Forelimb muscle (tissue), 1 donor: Measurements from ENCODE around the gene NSMCE1. TPM values are rescaled to one million over a fixed set of nuclear protein-coding genes. Genes with fewer than 3 reads are reported as not detected.

Source experiments
- DNase-seq: peaks from one replicate; pipeline ENCODE4 v3.0.0-alpha.2; 2013; ENCODE audit warnings: low read depth
- polyA plus RNA-seq: library from polyadenylated mRNA; unstranded; fragments of 120-200 nt; gene quantifications from one replicate; pipeline ENCODE4 v1.2.1, GENCODE V29; 2013; ENCODE audit not compliant: insufficient read length

Gene NSMCE1
- polyA plus RNA-seq, 1 donor, result 48.9 TPM

DNA sequence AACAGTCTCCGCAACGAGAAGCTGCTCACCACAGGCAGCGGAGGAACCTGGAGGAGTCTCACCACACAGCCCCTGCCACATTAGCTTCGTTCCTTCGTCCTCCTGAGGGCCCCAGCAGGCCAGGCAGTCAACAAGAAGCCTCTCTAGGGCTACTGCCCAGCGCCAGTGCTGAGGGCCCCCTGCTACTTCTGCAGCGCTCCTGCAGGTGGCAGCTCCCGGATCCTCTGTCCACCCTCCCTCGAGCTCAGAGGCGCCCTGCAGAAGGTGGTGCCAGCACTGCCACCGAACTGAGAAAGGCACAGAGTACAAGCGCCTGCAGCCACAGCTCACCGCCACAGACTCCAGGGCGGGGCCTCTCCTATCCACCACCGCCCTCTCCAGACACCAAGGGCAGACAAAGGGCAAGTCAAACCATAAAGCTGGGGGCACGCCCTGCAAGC is 38.0 kb downstream of the NSMCE1 start:
- DNase-seq, result no peak

DNA sequence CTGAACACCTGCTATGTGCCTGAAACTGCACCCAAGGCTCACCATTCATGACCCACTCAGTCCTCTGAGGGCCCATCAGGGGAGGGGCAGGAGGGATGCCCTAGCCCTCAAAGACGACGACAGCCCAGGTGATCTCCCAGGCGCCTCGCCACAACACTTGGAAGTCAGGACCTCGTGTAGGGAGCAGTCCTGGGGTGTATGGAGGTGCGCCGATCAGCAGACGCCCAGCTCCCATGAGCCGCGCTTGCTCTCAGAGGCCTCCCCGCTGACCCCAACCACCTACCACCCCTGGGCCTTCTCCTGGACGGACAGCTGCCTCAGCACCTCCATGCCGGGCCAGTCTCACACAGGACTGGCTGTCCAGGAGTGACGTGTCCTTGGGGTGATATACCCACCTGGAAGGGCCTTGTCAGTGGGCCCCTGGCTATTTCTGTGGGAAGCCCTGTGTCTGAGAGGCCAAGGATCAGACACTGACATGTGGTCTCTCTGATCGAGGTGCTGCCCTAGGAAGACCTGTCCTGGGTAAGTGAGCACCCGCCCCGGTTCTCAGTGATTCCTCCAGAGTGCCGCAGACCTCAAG is 38.6 kb downstream of the NSMCE1 start:
- DNase-seq, result no peak

DNA sequence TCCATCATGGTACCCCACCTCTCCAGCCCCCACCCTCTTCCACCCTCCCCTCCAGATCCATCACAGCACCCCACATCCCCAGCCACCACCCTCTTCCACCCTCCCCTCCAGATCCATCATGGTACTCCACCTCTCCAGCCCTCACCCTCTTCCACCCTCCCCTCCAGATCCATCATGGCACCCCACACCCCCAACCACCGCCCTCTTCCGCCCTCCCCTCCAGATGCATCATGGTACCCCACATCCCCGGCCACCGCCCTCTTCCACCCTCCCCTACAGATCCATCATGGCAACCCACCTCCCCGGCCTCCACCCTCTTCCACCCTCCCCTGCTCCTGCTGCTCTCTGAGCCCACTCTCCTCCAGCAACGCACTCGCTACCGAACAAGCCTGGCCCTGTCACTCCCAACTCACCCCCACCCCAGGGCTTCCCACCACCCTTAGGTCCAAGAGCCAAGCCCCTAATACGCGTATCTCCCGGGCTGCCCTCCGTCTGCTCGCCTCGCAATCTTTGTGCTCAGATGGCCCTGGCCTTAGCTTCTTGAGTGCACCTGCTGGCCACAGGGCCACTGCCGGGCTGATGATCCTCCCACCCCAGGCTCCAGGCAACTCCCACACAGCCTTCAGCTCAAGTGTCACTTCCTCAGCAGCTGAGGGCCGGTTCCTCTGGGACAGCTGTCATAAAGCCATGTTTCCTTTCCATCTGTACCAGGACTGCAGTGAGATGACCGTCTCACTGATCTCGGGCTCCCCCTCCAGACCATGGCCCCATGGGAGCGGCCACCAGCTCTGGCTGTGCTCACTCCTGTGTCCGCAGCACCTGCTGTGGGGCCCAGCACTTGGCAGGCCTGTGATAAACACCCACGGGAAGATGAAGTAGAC is 39.7 kb downstream of the NSMCE1 start:
- DNase-seq, result no peak

DNA sequence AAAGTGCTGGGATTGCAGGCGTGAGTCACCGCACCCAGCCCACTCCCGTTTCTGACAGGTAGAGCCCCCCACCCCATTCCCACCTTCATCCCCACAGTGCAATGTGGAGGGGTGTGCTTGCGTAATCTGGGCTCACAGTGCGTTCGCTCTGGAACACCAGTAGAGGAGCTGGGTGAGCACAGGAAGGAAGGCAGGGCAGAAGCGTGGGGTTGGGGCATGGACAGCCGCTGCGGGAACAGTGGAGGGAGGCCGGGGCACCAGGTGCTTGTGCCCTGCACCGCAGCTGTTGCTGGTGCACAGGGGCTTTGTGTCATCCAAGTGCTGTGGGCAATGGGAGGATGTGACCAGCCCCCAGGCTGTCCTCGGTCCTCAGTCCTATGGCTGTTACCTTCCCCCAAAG is 40.5 kb downstream of the NSMCE1 start:
- no peak for DNase-seq

DNA sequence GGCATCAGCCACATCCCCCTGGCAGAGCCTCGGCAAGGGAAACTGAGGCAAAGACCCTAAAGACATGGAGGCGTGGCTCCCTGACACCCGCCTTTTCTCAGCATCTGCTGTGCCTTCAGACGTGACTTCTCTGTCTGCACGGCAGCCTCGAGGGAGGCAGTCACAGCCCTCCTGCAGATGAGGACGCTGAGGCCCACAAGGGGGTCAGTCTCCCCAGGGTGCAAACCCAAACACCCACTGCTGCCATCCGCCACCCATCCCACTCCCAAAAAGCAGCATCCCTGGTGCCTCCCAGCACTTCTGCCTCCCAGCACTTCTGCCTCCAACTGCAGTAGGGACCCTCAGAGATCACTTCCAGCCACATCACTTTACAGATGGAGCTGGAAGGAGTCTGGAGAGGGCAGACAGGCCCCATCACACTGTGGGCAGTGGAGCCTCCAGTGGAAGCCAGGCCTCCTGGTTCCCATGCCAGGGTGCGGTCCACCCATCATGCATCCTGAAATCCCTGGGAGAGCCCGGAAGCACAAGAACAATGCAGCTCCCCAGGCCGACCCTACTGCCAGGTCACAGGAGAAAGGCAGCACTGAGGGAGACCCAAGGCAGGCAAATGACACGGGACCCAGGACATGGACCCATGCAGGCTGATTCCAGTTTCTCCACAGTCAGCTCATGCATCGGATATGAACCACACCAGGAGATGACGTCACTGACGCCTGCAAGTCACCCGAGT is 41.4 kb downstream of the NSMCE1 start:
- no peak for DNase-seq

DNA sequence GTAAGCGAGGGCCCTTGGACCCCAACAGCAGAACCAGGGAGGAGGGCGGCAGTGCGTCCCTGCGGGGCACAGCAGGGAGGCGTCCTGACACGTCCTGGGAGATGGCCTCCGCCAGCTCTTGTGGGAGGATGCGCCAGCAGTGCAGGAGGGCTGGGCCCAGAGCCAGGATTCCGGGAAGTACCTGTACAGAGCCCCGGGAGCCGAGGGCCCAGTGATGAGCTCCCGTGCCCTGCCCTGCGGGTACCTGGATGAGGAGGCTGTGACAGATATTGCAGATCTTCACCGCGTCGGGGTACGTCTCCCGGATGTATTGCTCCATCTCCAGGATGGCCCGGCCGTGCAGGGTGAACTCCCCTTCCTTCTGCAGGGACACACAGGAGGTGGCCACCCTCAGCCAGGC is 42.1 kb downstream of the NSMCE1 start:
- DNase-seq, result no peak

DNA sequence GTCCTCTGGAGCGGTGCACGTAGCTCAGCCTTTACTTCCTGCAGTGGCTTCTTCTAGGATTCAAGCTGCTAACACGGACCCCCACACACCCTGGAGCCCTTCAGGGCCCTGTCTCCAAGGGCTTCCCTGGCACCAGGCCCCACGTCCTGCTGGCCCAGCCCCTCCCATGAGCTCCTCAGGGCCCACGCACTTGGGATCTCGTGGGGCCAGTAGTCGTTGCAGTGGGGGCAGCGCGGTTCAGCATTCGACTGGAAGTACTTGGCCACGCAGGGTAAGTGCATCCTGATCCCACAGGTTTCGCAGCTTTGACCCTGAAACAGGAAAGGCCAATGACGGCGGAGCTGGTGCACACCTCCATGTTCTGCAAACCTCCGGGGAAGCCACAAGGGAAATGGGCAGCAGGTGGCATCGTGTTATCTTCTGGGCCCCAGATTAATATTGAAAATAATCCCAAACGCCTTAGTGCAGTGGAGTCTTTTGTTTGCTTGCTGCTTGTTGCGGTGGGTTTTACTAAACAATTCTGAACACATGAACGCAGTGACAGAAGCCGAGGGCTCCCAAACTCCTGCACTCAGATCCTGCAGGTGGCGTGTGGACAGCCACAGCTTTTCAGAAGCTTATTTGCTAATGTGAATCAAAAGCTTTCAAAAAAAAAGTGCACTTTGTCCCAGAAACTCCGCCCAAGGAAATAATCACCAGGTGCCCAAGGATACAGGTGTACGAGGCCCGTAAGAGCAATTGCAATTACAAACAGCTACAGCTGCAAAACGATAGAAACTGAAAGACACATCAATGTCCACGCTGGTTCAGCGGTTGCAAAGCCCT is 42.8 kb downstream of the NSMCE1 start:
- no peak for DNase-seq

DNA sequence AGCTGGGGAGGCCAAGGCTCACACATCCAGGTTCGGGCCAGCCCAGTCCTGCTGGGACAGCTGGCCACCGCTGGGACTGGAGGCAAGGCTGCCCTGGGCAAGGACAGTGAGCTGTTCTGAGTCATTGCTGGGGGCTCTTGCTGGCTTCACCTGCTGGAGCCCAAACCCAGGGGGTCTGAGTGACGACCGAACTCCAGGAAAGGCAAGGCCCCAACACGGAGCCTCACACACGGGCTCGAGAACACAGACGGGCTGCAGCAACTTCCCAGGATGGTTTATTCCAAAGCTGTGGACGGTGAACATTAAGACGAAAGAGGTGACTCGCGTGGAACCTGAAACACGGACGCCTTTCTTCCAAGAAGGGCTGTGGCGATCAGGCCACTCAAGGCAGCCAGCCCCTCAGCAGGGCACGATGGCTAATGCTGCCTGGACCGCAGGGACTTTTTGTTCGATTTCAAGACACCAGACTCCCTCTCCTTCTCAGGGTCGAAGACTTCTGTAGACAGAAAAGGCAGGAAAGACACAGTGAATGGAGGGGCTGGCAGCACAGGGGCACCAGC is 43.8 kb downstream of the NSMCE1 start:
- no peak for DNase-seq

DNA sequence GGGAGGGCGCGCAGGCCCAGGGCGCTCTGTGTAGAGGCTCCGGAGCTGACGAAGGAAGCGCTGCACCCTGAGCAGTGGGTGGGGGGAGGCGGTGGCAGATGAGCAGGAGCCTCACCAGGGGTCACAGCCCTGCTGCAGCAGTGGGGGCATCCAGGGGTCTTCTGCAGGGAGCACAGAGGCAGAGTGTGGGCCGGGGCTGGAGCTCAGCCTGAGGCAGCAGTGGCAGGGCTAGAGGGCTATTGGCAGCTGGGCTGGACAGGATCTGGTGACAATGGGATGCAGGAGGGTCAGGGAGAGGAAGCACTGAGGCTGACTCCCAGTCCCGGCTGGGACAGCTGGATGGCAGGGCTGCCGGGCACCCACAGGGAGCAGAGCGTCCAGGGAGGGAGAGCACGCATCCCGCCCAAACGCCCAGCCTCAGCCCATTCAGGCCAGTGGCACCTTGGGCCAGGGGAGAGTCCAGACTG is 44.3 kb downstream of the NSMCE1 start:
- no peak for DNase-seq

DNA sequence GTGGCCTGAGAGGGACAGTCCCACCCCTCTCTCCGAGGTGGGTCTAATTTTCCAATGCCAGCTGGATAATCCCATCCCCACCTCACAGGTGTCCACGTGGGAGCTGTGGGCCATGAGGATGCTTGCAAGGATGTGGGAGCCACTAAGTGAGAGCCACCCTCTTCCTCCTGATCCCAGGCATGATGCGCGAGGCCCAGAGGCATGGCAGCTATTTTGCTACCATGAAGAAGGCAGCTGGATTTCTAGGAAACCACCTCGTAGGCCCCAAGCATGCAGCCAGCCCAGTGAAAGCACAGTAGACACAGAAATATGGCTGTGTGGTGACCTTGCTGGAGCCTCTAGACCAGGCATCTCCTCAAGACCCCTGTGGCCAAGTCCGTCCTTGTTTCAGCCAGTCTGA is 44.9 kb downstream of the NSMCE1 start:
- DNase-seq, result no peak

DNA sequence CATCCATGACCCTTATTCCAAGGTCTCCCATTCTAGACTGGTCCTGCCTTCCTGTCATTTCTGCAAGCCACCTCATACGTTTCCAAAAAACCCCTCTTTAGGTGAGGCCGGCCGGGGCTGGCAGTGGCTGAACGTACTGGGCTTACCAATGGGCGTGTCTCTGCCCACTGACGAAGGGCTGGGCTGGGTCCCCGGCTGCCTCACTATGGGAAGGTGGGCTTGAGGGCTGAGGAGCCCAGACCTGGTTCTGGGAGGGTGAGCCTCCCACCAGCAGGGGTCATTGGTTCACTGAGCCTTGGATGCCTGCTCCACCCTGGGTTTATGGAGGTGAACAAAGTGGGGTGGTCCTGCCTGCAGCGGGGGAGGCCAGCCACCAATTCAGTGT is 45.4 kb downstream of the NSMCE1 start:
- DNase-seq, result no peak

DNA sequence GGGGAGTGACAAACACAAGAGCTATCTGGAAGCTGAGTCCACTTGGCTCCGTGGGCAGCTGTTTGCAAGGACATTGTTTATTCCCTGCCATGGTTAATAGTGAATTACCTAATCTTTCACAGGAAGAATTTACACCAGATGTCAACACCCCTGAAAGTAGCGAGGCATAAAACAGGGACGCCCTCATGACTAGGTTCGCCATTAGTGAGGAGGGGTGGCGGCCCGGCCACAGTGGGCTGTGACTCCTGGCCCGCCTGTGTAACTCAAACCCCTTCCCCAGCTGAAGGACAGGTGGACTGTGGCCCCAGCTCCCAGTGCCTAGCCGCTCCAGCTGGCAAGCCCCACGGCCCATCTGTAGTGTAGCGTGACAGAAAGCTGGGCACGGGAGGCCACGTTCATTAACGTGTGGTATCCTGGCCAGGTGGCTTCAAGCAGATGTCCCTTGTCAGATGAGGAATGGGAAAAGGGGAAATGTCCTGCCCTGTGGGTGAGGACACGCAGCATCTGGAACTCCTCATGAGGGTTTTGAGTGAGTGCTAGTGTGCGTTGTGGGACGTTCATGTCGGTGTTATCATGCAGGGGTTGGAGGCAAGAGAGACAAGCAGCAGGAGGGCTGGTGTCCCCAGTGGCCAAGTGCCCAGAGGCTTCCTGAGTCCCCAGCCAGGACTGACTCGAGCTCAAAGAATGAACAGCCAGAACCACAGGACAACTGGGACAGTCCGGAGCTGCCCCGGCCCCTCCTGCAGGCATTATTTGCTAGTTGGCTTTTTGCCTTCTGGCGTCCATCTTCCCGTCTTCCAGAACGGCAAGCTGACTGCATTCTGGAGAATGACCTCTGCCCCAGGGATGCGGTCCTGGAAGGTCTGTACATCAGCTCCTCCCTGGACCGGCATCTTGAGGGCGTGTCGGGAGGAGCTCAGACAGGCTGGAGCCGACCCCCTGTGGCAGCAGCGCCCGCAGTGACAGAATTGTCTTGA is 46.0 kb downstream of the NSMCE1 start:
- DNase-seq, result no peak

DNA sequence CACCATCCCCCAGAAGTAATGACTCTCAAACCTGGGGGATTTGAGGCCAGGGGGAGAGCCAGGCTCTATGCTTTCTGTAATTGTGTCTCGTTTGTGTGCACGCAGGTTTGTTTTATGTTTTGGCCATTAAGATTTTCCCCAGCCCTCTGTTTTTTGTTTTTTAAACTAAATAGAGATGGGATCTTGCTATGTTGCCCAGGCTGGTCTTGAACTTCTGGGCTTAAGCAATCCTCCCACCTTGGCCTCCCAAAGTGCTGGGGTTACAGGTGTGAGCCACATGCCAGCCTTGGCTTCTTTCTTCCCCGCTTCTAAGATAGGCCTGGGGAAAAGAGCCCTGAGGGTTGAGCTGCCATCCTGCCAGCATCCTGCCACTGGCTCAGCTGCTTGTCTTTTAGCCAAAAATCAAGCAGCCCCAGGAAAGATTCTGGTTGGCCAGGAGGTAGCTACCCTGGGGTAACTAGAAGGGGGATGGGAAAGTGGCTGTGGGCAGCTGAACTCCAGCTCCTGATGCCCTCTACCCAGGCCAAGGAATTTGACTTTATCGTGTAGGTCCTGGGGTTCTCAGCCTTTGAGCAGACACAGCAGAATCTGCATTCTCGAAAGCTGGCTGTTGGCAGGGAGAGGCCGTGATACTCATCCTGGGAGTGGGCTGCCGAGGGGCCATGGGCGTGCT is 46.9 kb downstream of the NSMCE1 start:
- no peak for DNase-seq

DNA sequence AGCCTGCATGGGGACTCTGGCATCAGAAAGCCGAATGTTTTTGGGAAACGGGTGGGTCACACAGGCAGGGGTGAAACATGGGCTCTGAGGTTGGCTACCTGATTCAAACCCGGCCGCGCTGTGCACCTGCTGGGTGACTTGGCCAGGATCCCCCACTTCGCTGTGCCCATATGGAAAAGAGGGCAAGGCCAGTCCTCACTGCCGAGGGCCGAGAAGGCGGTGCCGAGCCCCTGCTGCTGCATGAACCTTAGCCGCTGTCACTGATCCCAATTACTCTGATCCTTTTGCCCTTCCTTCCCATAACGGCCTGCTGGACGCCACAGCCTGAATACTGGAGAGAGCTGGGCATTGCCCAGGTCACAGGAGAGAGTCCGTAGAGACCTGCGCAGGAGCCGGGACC is 47.6 kb downstream of the NSMCE1 start:
- DNase-seq, result no peak

DNA sequence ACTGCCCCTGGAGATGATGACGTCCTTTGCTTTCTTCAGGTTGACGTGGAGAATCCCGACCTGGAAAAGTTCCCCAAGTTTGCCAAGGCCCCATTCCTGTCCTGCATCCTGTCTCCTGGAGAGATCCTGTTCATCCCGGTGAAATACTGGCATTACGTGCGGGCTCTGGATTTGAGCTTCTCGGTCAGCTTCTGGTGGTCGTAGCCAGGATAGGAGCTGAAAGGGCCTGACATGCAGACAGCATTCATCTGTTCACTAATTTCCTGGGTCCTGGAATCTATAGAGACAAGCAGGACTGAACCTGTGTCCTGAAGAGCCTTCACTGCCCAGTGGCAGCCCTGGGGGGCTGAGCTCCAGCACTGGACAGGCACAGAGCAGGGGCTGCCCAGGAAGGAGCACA is 48.0 kb downstream of the NSMCE1 start:
- no peak for DNase-seq

DNA sequence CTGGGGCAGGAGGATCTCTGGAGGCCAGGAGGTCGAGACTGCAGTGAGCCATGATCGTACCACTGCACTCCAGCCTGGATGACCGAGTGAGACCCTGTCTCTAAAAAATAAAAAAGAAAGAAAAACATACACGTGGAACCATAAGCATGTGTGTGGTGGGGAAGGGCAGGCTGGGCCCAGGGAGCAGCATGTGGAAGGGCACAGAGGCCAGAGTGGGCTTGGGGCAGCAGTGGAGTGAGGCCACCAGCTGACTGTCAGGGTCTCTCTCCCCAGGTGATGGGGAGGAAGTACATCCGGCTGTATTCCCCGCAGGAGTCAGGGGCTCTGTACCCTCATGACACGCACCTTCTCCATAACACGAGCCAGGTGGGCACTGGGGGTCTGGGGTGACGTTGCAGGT is 48.5 kb downstream of the NSMCE1 start:
- DNase-seq, result no peak

DNA sequence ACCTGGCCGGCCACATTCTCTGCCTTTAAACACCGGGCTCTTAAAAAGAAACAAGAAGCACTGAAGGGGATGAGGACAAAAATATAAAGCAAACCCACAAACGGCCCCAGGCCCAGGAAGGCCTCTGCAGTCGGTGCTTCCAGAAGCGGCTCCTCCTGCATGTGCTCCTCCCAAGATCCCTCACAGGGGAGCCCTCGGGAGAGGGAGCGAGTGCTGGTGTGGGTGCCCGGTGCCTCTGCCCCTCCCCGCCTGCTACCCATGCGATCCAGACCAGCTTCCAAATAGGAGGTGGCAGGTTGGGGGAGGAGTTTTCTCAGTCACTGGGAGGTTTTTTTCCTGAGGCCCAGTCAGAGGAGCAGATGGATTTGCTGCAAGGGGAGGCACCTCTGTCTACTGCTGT is 49.4 kb downstream of the NSMCE1 start:
- DNase-seq, result no peak

DNA sequence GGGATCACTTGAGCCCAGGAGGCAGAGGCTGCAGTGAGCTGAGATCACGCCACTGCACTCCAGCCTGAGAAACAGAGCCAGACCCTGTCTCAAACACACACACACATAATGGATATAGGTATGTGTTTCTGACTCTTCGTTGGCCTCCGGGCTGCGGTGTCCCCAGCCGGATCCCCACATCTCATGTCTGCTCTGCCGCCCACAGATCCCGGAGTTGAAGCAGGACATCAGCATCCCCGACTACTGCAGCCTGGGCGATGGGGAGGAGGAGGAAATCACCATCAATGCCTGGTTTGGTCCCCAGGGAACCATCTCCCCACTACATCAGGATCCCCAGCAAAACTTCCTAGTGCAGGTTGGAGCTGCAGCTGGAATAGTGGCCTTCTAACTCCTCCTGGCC is 49.8 kb downstream of the NSMCE1 start:
- DNase-seq, result no peak

DNA sequence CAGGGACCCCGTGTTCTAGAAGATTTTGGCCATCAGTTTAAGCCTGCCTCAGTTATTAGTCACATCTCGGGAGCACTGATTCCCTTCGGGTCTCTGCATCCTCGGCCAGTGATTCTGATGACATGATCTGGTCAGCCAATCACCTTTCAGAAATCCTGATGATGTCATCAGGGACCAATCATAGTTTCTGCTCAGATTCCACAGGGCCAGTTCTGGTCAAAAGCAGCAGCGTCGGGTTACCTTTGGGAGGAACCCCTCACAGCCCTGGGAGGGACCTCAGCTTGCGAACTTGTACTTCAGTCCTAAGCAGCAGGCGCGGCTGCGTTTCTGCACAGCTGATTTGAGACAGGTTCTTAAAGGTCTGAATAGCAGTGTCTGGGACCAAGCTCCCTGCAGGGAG is 51.3 kb downstream of the NSMCE1 start:
- DNase-seq, result no peak
